SKM-1 treated with dmso at 0.1 percent for 144 hours (cell line): ENCODE results near the gene GPR176.
A peak's percentile ranks its signal among the peaks of the same experiment; 100 is the strongest.
"Not testable (repeated sequence)": the region's sequence is repeated elsewhere in the genome, so short reads cannot be mapped to it uniquely, and the experiment has no call there.

Source experiments
- DNase-seq: peaks from one replicate; lab custom pipeline; 2025; ENCODE audit not compliant: unreplicated experiment; lab: John Stamatoyannopoulos, UW

GPR176 gene

GRCh38 chr15:39814489-39814888 lies 105.6 kb downstream of the GPR176 start:
- DNase-seq, result no peak

- DNase-seq, result not testable (repeated sequence)
Observed at GRCh38 chr15:39812651-39813050, 107.4 kb downstream of the GPR176 start.

- no peak for DNase-seq
Observed at GRCh38 chr15:39808909-39809308, 111.2 kb downstream of the GPR176 start.

GRCh38 chr15:39807791-39808190 lies 112.3 kb downstream of the GPR176 start:
- DNase-seq, result no peak

GRCh38 chr15:39804026-39804425 lies 116.0 kb downstream of the GPR176 start:
- peak; percentile 52 for DNase-seq

- no peak for DNase-seq
Observed at GRCh38 chr15:39803016-39803415, 117.0 kb downstream of the GPR176 start.

- DNase-seq, result no peak
Observed at GRCh38 chr15:39801641-39802309, 118.3 kb downstream of the GPR176 start.

- DNase-seq, result peak; percentile 74
Observed at GRCh38 chr15:39799552-39800011, 120.5 kb downstream of the GPR176 start.

- DNase-seq, result no peak
Observed at GRCh38 chr15:39798382-39798781, 121.7 kb downstream of the GPR176 start.

GRCh38 chr15:39797407-39797806 lies 122.7 kb downstream of the GPR176 start:
- DNase-seq, result no peak

GRCh38 chr15:39796601-39797000 lies 123.5 kb downstream of the GPR176 start:
- DNase-seq, result no peak

GRCh38 chr15:39795486-39795885 lies 124.6 kb downstream of the GPR176 start:
- DNase-seq, result no peak

GRCh38 chr15:39794954-39795353 lies 125.1 kb downstream of the GPR176 start:
- no peak for DNase-seq

- no peak for DNase-seq
Observed at GRCh38 chr15:39793923-39794322, 126.1 kb downstream of the GPR176 start.

GRCh38 chr15:39792844-39793335 lies 127.2 kb downstream of the GPR176 start:
- DNase-seq, result no peak

- no peak for DNase-seq
Observed at GRCh38 chr15:39792025-39792843, 127.8 kb downstream of the GPR176 start.

- no peak for DNase-seq
Observed at GRCh38 chr15:39789736-39790135, 130.3 kb downstream of the GPR176 start.

- no peak for DNase-seq
Observed at GRCh38 chr15:39788800-39789565, 131.1 kb downstream of the GPR176 start.

- DNase-seq, result no peak
Observed at GRCh38 chr15:39788108-39788507, 132.0 kb downstream of the GPR176 start.

- no peak for DNase-seq
Observed at GRCh38 chr15:39787479-39787878, 132.6 kb downstream of the GPR176 start.

- DNase-seq, result peak; percentile 50
Observed at GRCh38 chr15:39786447-39787056, 133.5 kb downstream of the GPR176 start.
